H1 (cell line): ENCODE measurements around the gene TSPEAR. TPM values are rescaled to one million over a fixed set of nuclear protein-coding genes. Genes with fewer than 3 reads are reported as not detected.

Experiments used
- CTCF ChIA-PET: fragments of 300-600 bp; sonication (Branson Sonifier 250); formaldehyde crosslinking; loops from one replicate; lab custom pipeline; 2021; ENCODE audit not compliant: partially characterized antibody; lab: Charles Lee
- POLR2A ChIA-PET: fragments of 300-600 bp; sonication (Branson Sonifier 250); formaldehyde crosslinking; loops from one replicate; lab custom pipeline; 2021; ENCODE audit warnings: inconsistent platforms; ENCODE audit not compliant: partially characterized antibody; lab: Charles Lee
- DNase-seq, 2 experiments: peaks; one replicate each; pipeline versions ENCODE4 v3.0.0 to v3.0.0-alpha.2; 2010 to 2022; ENCODE audit warnings: low spot score in 2 of 2, low read depth in 1 of 2, mixed read lengths in 1 of 2
- FAIRE-seq: peaks from 2 replicates; lab custom pipeline; 2011; peaks lifted over from hg19 to GRCh38; lab: Jason Lieb, UNC
- H2AFZ ChIP-seq: 2 replicates; pipeline ENCODE4 v1.8.1; 2012; ENCODE audit warnings: low read length, inconsistent platforms
- H2AK5ac ChIP-seq: 2 replicates; pipeline ENCODE4 v1.6.1; 2013; ENCODE audit warnings: low read depth, low read length
- H2BK120ac ChIP-seq: replicated peaks from 2 replicates; pipeline ENCODE3; 2013; ENCODE audit warnings: low read depth, low read length, inconsistent platforms
- H2BK12ac ChIP-seq: 2 replicates; pipeline ENCODE4 v1.6.1; 2013; ENCODE audit warnings: low read depth, low read length
- H2BK15ac ChIP-seq: 2 replicates; pipeline ENCODE4 v1.6.1; 2013; ENCODE audit warnings: low read length
- H2BK20ac ChIP-seq: 2 replicates; pipeline ENCODE4 v1.6.1; 2013; ENCODE audit warnings: low read length
- H2BK5ac ChIP-seq: 2 replicates; pipeline ENCODE4 v1.6.1; 2013; ENCODE audit warnings: low read depth, low read length
- H3K14ac ChIP-seq: 2 replicates; pipeline ENCODE4 v1.6.1; 2013; ENCODE audit warnings: inconsistent platforms; ENCODE audit not compliant: insufficient read length
- H3K18ac ChIP-seq: 2 replicates; pipeline ENCODE4 v1.6.1; 2013; ENCODE audit warnings: low read length; ENCODE audit errors: extremely low read depth
- H3K23ac ChIP-seq: 2 replicates; pipeline ENCODE4 v1.6.1; 2013; ENCODE audit warnings: inconsistent platforms; ENCODE audit not compliant: insufficient read length
- H3K23me2 ChIP-seq: 2 replicates; pipeline ENCODE4 v1.6.1; 2013; ENCODE audit warnings: low read depth, low read length
- H3K27ac ChIP-seq: 2 replicates; pipeline ENCODE4 v1.6.1; 2011; ENCODE audit warnings: low read depth, low read length, inconsistent platforms
- H3K27me3 ChIP-seq, 4 experiments: replicated peaks in 1 of 4; 1 replicate in 1 of 4; 2 replicates in 3 of 4; pipeline versions ENCODE4 v1.6.1 to v1.8.1; 2011 to 2013; ENCODE audit warnings: low read length in 3 of 4, mild to moderate bottlenecking in 3 of 4, inconsistent platforms in 2 of 4, mixed read lengths in 2 of 4, moderate library complexity in 1 of 4; ENCODE audit not compliant: control insufficient read depth in 3 of 4, insufficient read depth in 3 of 4; ENCODE audit errors: extremely low read depth in 1 of 4
- H3K36me3 ChIP-seq, 4 experiments: 2 replicates each; pipeline versions ENCODE4 v1.6.1 to v1.8.1; 2011 to 2013; ENCODE audit warnings: mild to moderate bottlenecking in 4 of 4, low read length in 3 of 4, moderate library complexity in 2 of 4, control low read depth in 1 of 4, inconsistent platforms in 1 of 4; ENCODE audit not compliant: insufficient read depth in 4 of 4, control insufficient read depth in 2 of 4
- H3K4ac ChIP-seq: replicated peaks from 2 replicates; pipeline ENCODE3; 2013; ENCODE audit warnings: low read length, low read depth, mixed read lengths, inconsistent platforms; ENCODE audit not compliant: insufficient read length
- H3K4me1 ChIP-seq, 4 experiments: replicated peaks in 1 of 4; 1 replicate in 1 of 4; 2 replicates in 3 of 4; pipeline versions ENCODE4 v1.6.1 to v1.8.1; 2011 to 2013; ENCODE audit warnings: low read length in 3 of 4, inconsistent platforms in 2 of 4, mixed read lengths in 1 of 4; ENCODE audit not compliant: insufficient read depth in 4 of 4, control insufficient read depth in 3 of 4
- H3K4me2 ChIP-seq, 2 experiments: 2 replicates each; pipeline versions ENCODE4 v1.6.1 to v1.8.1; 2011 to 2013; ENCODE audit warnings: low read depth in 2 of 2, low read length in 2 of 2, control low read depth in 1 of 2, inconsistent platforms in 1 of 2, mild to moderate bottlenecking in 1 of 2; ENCODE audit not compliant: insufficient read depth in 1 of 2
- H3K4me3 ChIP-seq, 4 experiments: fragments of 200-600, 300-600 bp in 1 of 4; sonication (generic), shearing (Covaris generic), sonication (Bioruptor Twin) in 1 of 4; 2 replicates each; pipeline versions ENCODE4 v1.5.1 to v1.8.1; 2011 to 2016; ENCODE audit warnings: low read length in 4 of 4, low read depth in 3 of 4, control low read depth in 2 of 4, inconsistent platforms in 2 of 4, mild to moderate bottlenecking in 2 of 4, mixed read lengths in 1 of 4, moderate library complexity in 1 of 4; ENCODE audit not compliant: insufficient read depth in 2 of 4; ENCODE audit errors: extremely low read depth in 1 of 4
- H3K56ac ChIP-seq: replicated peaks from 2 replicates; pipeline ENCODE3; 2013; ENCODE audit warnings: low read depth, mild to moderate bottlenecking, mixed read lengths, low read length, inconsistent platforms; ENCODE audit not compliant: insufficient read length
- H3K79me1 ChIP-seq: 2 replicates; pipeline ENCODE4 v1.6.1; 2013; ENCODE audit warnings: low read depth, low read length, control low read depth
- H3K79me2 ChIP-seq, 2 experiments: 2 replicates each; pipeline versions ENCODE4 v1.6.1 to v1.8.1; 2012 to 2013; ENCODE audit warnings: low read length in 2 of 2, mild to moderate bottlenecking in 2 of 2, inconsistent platforms in 1 of 2; ENCODE audit not compliant: insufficient read depth in 2 of 2, control insufficient read depth in 1 of 2
- H3K9ac ChIP-seq, 4 experiments: replicated peaks in 1 of 4; 1 replicate in 1 of 4; 2 replicates in 3 of 4; pipeline versions ENCODE4 v1.6.1 to v1.8.1; 2011 to 2013; ENCODE audit warnings: low read depth in 3 of 4, low read length in 3 of 4, control low read depth in 2 of 4, mild to moderate bottlenecking in 2 of 4, moderate library complexity in 2 of 4, inconsistent platforms in 1 of 4; ENCODE audit errors: extremely low read depth in 1 of 4
- H3K9me3 ChIP-seq, 2 experiments: 2 replicates each; pipeline versions ENCODE4 v1.6.1 to v1.8.1; 2012 to 2013; ENCODE audit warnings: mild to moderate bottlenecking in 2 of 2, moderate library complexity in 2 of 2, control low read depth in 1 of 2, inconsistent platforms in 1 of 2, low read depth in 1 of 2, low read length in 1 of 2, mixed read lengths in 1 of 2; ENCODE audit not compliant: insufficient read depth in 2 of 2
- H4K20me1 ChIP-seq, 2 experiments: replicated peaks in 1 of 2; 2 replicates each; pipeline versions ENCODE3 to v1.8.1; 2011 to 2013; ENCODE audit warnings: inconsistent platforms in 2 of 2, low read length in 2 of 2, mild to moderate bottlenecking in 1 of 2; ENCODE audit not compliant: insufficient read depth in 2 of 2, control insufficient read depth in 1 of 2
- H4K5ac ChIP-seq: 2 replicates; pipeline ENCODE4 v1.6.1; 2013; ENCODE audit warnings: low read length, low read depth, mixed read lengths, inconsistent platforms; ENCODE audit not compliant: insufficient read length
- H4K8ac ChIP-seq: 2 replicates; pipeline ENCODE4 v1.8.0; 2013; ENCODE audit warnings: mild to moderate bottlenecking, moderate library complexity, low read length, inconsistent platforms; ENCODE audit not compliant: insufficient read depth; ENCODE audit errors: extremely low read depth
- H4K91ac ChIP-seq: replicated peaks from 2 replicates; pipeline ENCODE3; 2013; ENCODE audit warnings: low read length, mixed read lengths, inconsistent platforms; ENCODE audit not compliant: insufficient read length
- ASH2L ChIP-seq: fragments of 200-600, 300-600 bp; sonication (generic); IDR thresholded peaks from one replicate; pipeline ENCODE4 v1.7.1; 2017; ENCODE audit warnings: low read length
- BACH1 ChIP-seq: IDR thresholded peaks from 2 replicates; pipeline ENCODE4 v1.6.1; 2012; ENCODE audit warnings: low read length, improper control_type of control experiment
- BRCA1 ChIP-seq: IDR thresholded peaks from 2 replicates; pipeline ENCODE4 v1.6.1; 2012; ENCODE audit warnings: low read depth, low read length, improper control_type of control experiment
- CEBPB ChIP-seq: IDR thresholded peaks from 2 replicates; pipeline ENCODE4 v1.6.1; 2012; ENCODE audit warnings: low read depth, low read length
- EZH2 ChIP-seq: fragments of 200-600 bp; sonication (generic); IDR thresholded peaks from 2 replicates; pipeline ENCODE4 v1.7.1; 2012; ENCODE audit warnings: low read depth, mild to moderate bottlenecking, moderate library complexity, low read length, inconsistent platforms; ENCODE audit not compliant: severe bottlenecking
- POLR2AphosphoS5 ChIP-seq: IDR thresholded peaks from 2 replicates; pipeline ENCODE4 v1.6.1; 2011; ENCODE audit warnings: low read depth, low read length
- RAD21 ChIP-seq, 2 experiments: IDR thresholded peaks in 1 of 2; conservative IDR thresholded peaks in 1 of 2; 2 replicates each; pipeline ENCODE4 v1.6.1; 2011; ENCODE audit warnings: low read depth in 2 of 2, low read length in 2 of 2, improper control_type of control experiment in 1 of 2, inconsistent platforms in 1 of 2, mild to moderate bottlenecking in 1 of 2, moderate library complexity in 1 of 2
- RBBP5 ChIP-seq: IDR thresholded peaks from 2 replicates; pipeline ENCODE4 v1.7.1; 2012; ENCODE audit warnings: low read depth, mild to moderate bottlenecking, inconsistent platforms, low read length, moderate library complexity, borderline replicate concordance
- SRF ChIP-seq: IDR thresholded peaks from 2 replicates; pipeline ENCODE4 v1.6.1; 2011; ENCODE audit warnings: mild to moderate bottlenecking, low read depth, low read length, moderate library complexity
- WGBS, 2 experiments: shearing (Covaris generic) in 1 of 2; methylation state at CpG; one replicate each; pipeline versions ENCODE4 v1.1.6 to v1.1.7; 2013 to 2015; ENCODE audit warnings: low lambda C conversion rate in 2 of 2, mixed read lengths in 2 of 2, inconsistent platforms in 1 of 2, low coverage in 1 of 2, missing lambda C conversion rate in 1 of 2; ENCODE audit not compliant: insufficient replicate concordance in 2 of 2, insufficient coverage in 1 of 2, insufficient read length in 1 of 2; ENCODE audit errors: extremely low coverage in 1 of 2, missing lambda C conversion rate in 1 of 2; 5-methylcytosine and 5-hydroxymethylcytosine counted together
- polyA plus RNA-seq, 7 experiments: library from polyadenylated mRNA; depleted of rRNA in 3 of 7; stranded (reverse) in 5 of 7; unstranded in 2 of 7; fragments of >200 nt in 5 of 7; fragments of 200-250 nt in 2 of 7; gene quantifications; 1 replicate in 5 of 7; 2 replicates in 1 of 7; 4 replicates in 1 of 7; pipeline versions ENCODE4 v1.2.1 to v1.2.3, GENCODE V29; 2011 to 2013; ENCODE audit warnings: missing spikeins in 2 of 7, mixed read lengths in 2 of 7
- total RNA-seq: library from RNA; stranded (reverse); fragmentation: NEBNext Ultra II Directional; extraction: Animal tissue kit (Norgen Biotek cat#: 25700); gene quantifications from 2 replicates; pipeline ENCODE4 v1.2.1, GENCODE V29; 2021

TSPEAR gene
- total and polyA plus RNA-seq, 2 of the 8 experiments (the other 6 are each of a cell fraction or from before 2014, with no cell fraction given) = 0.58 to 0.89 TPM

DNA sequence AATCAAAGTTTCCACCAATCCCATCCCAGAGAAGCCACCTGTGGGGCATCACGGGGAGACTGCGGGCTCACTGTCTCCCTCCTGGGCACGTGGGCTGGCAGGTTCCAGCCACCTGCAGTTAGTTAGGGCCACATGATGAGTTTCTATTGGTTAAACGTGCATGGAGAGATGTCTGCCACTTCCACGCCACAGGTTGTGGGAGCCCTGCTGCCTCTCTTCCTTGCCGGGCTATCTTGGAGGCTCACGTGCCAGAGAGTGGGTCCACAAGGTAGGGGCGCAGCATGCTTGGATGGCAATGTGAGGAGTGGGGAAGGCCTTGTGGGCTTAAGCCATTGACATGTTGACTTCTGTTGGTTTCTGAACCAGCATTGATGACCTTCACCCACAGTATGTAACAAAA lies 107.5 kb downstream of the TSPEAR start:
- ChIA-PET CTCF (no interaction called here), POLR2A (no interaction called here)
- Histone ChIP-seq H2AFZ (no peak overlapping the region), H3K23ac (no peak overlapping the region), H4K91ac (no peak overlapping the region), H3K14ac (no peak overlapping the region), H2AK5ac (no peak overlapping the region), H2BK15ac (no peak overlapping the region), H3K23me2 (0 out of 2 replicates have a peak, but pooled peaks cover 2% of the 10 kb centered on the region), H2BK120ac (no peak overlapping the region), H3K18ac (no peak overlapping the region), H3K27me3 (no peaks in the 10 kb centered on the region), H3K9ac (no peak overlapping the region), H4K5ac (no peak overlapping the region), H3K4me1 (peaks cover 0 to 2% (median 0%) of the 10 kb centered on the region in 4 experiments; a peak in 3 of 7 replicates), H3K4me2 (no peak overlapping the region), H3K9me3 (peaks cover 0 to 5% of the 10 kb centered on the region in 2 experiments; a peak in 1 of 4 replicates), H3K79me1 (no peaks in the 10 kb centered on the region), H3K79me2 (no peaks in the 10 kb centered on the region), H3K56ac (no peak overlapping the region), H3K4me3 (no peak overlapping the region), H3K36me3 (no peaks in the 10 kb centered on the region; a peak in 1 of 8 replicates), H2BK20ac (no peak overlapping the region), H2BK5ac (no peak overlapping the region), H4K20me1 (no peaks in the 10 kb centered on the region), H3K27ac (no peak overlapping the region), H4K8ac (no peak overlapping the region), H2BK12ac (no peak overlapping the region), H3K4ac (no peak overlapping the region)
- WGBS, 2 experiments = 90% methylated on average over 8 of the region's 8 CpGs; no CpG with 5 or more reads in 1 of the 2 experiments
- FAIRE-seq (no peak), DNase-seq (no peak)
- TF ChIP-seq POLR2AphosphoS5 (no peak), EZH2 (no peak), BRCA1 (no peak), CEBPB (no peak), RBBP5 (no peak), ASH2L (no peak), RAD21 (IDR thresholded peaks at IDR 0.05 in 1 of 2, conservative IDR thresholded peaks at IDR 0.05 in 1 of 2; ENCODE audit: low read depth in 2 of 2, low read length in 2 of 2) (no peak), BACH1 (no peak), SRF (no peak)
